HCT116 (cell line): ENCODE results near the gene CPSF4L. TPM values are rescaled to one million over a fixed set of nuclear protein-coding genes. Genes with fewer than 3 reads are reported as not detected.

ENCODE experiments used
- ATAC-seq: fragments of 200-7000 bp; cut with Tn5 transposase; 2 replicates; pipeline ENCODE4 v1.9.1; 2020; ENCODE audit warnings: mild to moderate bottlenecking, moderate library complexity
- BruUV-seq: library from RNA; stranded (reverse); fragments of 400-500 nt; replicated peaks from 2 replicates; lab custom pipeline; 2021; lab: Mats Ljungman, UMichigan
- CTCF ChIA-PET: fragments of 300-600 bp; sonication (Branson Sonifier 250); formaldehyde crosslinking; loops from one replicate; lab custom pipeline; 2021; ENCODE audit warnings: antibody characterized with exemption; lab: Charles Lee
- POLR2A ChIA-PET: fragments of 300-600, 350-600 bp; sonication (Branson Sonifier 250); formaldehyde crosslinking; loops from one replicate; lab custom pipeline; 2021; ENCODE audit warnings: antibody characterized with exemption; lab: Charles Lee
- RAD21 ChIA-PET, 2 experiments: fragments of 300-600 bp; sonication (Branson Sonifier 250); formaldehyde crosslinking; loops; one replicate each; lab custom pipeline; 2023; ENCODE audit warnings: low total read pairs in 2 of 2; ENCODE audit not compliant: uncharacterized antibody in 2 of 2, unreplicated experiment in 2 of 2, low non-redundant PET in 1 of 2; lab: Charles Lee
- DNase-seq: peaks from one replicate; pipeline ENCODE4 v3.0.0-alpha.2; 2010; ENCODE audit warnings: low read depth, low spot score
- H2AFZ ChIP-seq: fragments of 200-600 bp; shearing (Covaris generic), sonication (generic); 2 replicates; pipeline ENCODE4 v1.6.1; 2017; ENCODE audit warnings: low read depth, mixed run types, mixed read lengths, antibody characterized with exemption, low read length; ENCODE audit not compliant: poor library complexity, severe bottlenecking
- H3K27ac ChIP-seq: 2 replicates; pipeline ENCODE4 v1.5.1; 2012; ENCODE audit warnings: low read depth, low read length
- H3K27me3 ChIP-seq: fragments of 200-600 bp; sonication (generic); 2 replicates; pipeline ENCODE4 v1.6.1; 2016; ENCODE audit warnings: mixed run types, low read length, mixed read lengths; ENCODE audit not compliant: insufficient read depth
- H3K36me3 ChIP-seq, 2 experiments: fragments of 200-500 bp in 1 of 2; fragments of 200-600 bp in 1 of 2; sonication (Bioruptor generic) in 1 of 2; sonication (generic) in 1 of 2; 2 replicates each; pipeline versions ENCODE4 v1.5.1 to v1.6.1; 2014 to 2016; ENCODE audit warnings: low read length in 2 of 2, inconsistent platforms in 1 of 2, mixed read lengths in 1 of 2, mixed run types in 1 of 2; ENCODE audit not compliant: insufficient read depth in 2 of 2, control insufficient read depth in 1 of 2
- H3K4me1 ChIP-seq, 2 experiments: fragments of 200-600 bp in 1 of 2; sonication (generic) in 1 of 2; 2 replicates each; pipeline versions ENCODE4 v1.5.1 to v1.6.1; 2012 to 2017; ENCODE audit warnings: low read length in 2 of 2, inconsistent platforms in 1 of 2, mild to moderate bottlenecking in 1 of 2, mixed read lengths in 1 of 2, mixed run types in 1 of 2, moderate library complexity in 1 of 2; ENCODE audit not compliant: insufficient read depth in 2 of 2, control insufficient read depth in 1 of 2
- H3K4me2 ChIP-seq: fragments of 200-600 bp; sonication (generic); 2 replicates; pipeline ENCODE4 v1.6.1; 2017; ENCODE audit warnings: mixed run types, low read length, mixed read lengths
- H3K4me3 ChIP-seq, 2 experiments: fragments of 200-600 bp in 1 of 2; sonication (generic) in 1 of 2; replicated peaks in 1 of 2; 2 replicates each; pipeline ENCODE4 v1.5.1; 2011 to 2016; ENCODE audit warnings: low read length in 2 of 2, control low read depth in 1 of 2, low read depth in 1 of 2, mild to moderate bottlenecking in 1 of 2, mixed read lengths in 1 of 2, mixed run types in 1 of 2
- H3K79me2 ChIP-seq: fragments of 200-600 bp; sonication (generic); 2 replicates; pipeline ENCODE4 v1.6.1; 2017; ENCODE audit warnings: mild to moderate bottlenecking, mixed run types, low read length, moderate library complexity, mixed read lengths; ENCODE audit not compliant: insufficient read depth
- H3K9ac ChIP-seq: fragments of 200-600 bp; sonication (generic); 2 replicates; pipeline ENCODE4 v1.6.1; 2016; ENCODE audit warnings: low read length, mixed read lengths
- H3K9me2 ChIP-seq: fragments of 200-600 bp; sonication (generic), shearing (Covaris generic); 2 replicates; pipeline ENCODE4 v1.6.1; 2017; ENCODE audit warnings: mixed run types, mild to moderate bottlenecking, moderate library complexity; ENCODE audit not compliant: insufficient read depth
- H3K9me3 ChIP-seq, 2 experiments: fragments of 200-500 bp in 1 of 2; fragments of 200-600 bp in 1 of 2; sonication (Bioruptor generic) in 1 of 2; sonication (generic) in 1 of 2; 2 replicates each; pipeline ENCODE4 v1.6.1; 2014 to 2017; ENCODE audit warnings: low read length in 2 of 2, mixed read lengths in 2 of 2, inconsistent platforms in 1 of 2, low read depth in 1 of 2, mild to moderate bottlenecking in 1 of 2, mixed run types in 1 of 2, moderate library complexity in 1 of 2; ENCODE audit not compliant: control insufficient read depth in 1 of 2, insufficient read depth in 1 of 2
- H4K20me1 ChIP-seq: fragments of 200-600 bp; sonication (generic), shearing (Covaris generic); 2 replicates; pipeline ENCODE4 v1.6.1; 2017; ENCODE audit warnings: mixed run types, mild to moderate bottlenecking, moderate library complexity; ENCODE audit not compliant: insufficient read depth
- CEBPB ChIP-seq: IDR thresholded peaks from 2 replicates; pipeline ENCODE4 v1.6.1; 2012; ENCODE audit warnings: low read depth
- EGR1 ChIP-seq: IDR thresholded peaks from 2 replicates; pipeline ENCODE4 v1.6.1; 2012; ENCODE audit warnings: low read depth
- FOSL1 ChIP-seq: IDR thresholded peaks from 2 replicates; pipeline ENCODE4 v1.6.1; 2012; ENCODE audit warnings: low read depth
- JUND ChIP-seq: IDR thresholded peaks from 2 replicates; pipeline ENCODE4 v1.6.1; 2012
- POLR2A ChIP-seq: IDR thresholded peaks from 2 replicates; pipeline ENCODE4 v1.7.0; 2011; ENCODE audit warnings: borderline replicate concordance; ENCODE audit not compliant: insufficient read depth, insufficient read length; ENCODE audit errors: extremely low read depth
- SIN3A ChIP-seq: IDR thresholded peaks from 2 replicates; pipeline ENCODE4 v1.6.1; 2012; ENCODE audit warnings: low read depth
- SP1 ChIP-seq: IDR thresholded peaks from 2 replicates; pipeline ENCODE4 v1.6.1; 2012; ENCODE audit warnings: low read depth
- TCF7L2 ChIP-seq: IDR thresholded peaks from 2 replicates; pipeline ENCODE4 v1.7.0; 2011; ENCODE audit warnings: borderline replicate concordance, inconsistent platforms; ENCODE audit not compliant: insufficient read depth, insufficient read length; ENCODE audit errors: extremely low read depth
- intact Hi-C: fragments of 100-400 bp; cut with micrococcal nuclease; formaldehyde crosslinking; loops from 2 replicates; pipeline ENCODE4 v1.10.0; 2022
- total RNA-seq: library from RNA; stranded (reverse); gene quantifications from one replicate; pipeline ENCODE4 v1.2.1, GENCODE V29; 2021; ENCODE audit not compliant: unreplicated experiment
- TF ChIP-seq, protein P1 (sequence below), 3 experiments: fragments of 200-600 bp in 1 of 3; sonication (generic) in 1 of 3; IDR thresholded peaks in 2 of 3; conservative IDR thresholded peaks in 1 of 3; 2 replicates each; pipeline ENCODE4 v1.5.1; 2012 to 2017; ENCODE audit warnings: low read depth in 2 of 3, low read length in 2 of 3, antibody characterized with exemption in 1 of 3, borderline replicate concordance in 1 of 3, control low read depth in 1 of 3, mild to moderate bottlenecking in 1 of 3, mixed read lengths in 1 of 3, mixed run types in 1 of 3, moderate library complexity in 1 of 3; ENCODE audit not compliant: insufficient read depth in 1 of 3

Gene CPSF4L
- total RNA-seq, 1 experiment from 2014 or later = not detected

DNA sequence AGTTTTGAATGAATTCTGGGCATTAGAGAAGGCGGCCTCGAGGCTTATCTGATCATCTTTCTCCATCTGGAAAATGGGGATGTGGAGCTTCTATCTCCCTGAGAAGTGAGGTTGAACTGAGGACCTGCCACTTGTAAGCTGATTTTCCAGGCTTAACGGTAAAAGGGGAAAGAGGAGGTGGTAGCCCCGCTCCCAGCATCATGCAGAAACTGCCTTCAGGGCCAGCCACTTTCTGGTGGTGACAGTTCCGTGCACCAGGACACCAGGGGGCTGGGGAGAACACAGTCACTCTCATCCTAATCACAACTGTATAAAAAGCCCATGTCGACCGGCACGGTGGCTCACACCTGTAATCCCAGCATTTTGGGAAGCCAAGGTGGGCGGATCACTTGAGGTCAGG, 20.9 kb upstream of the CPSF4L start:
- Histone ChIP-seq H3K4me1 (peaks cover 20 to 26% of the 10 kb centered on the region in 2 experiments; a peak in 3 of 4 replicates), H3K36me3 (peaks cover 8 to 28% of the 10 kb centered on the region in 2 experiments; a peak in 3 of 4 replicates), H3K9me3 (no peaks in the 10 kb centered on the region), H3K9me2 (no peaks in the 10 kb centered on the region), H3K4me3 (no peak overlapping the region), H4K20me1 (no peaks in the 10 kb centered on the region), H3K4me2 (no peak overlapping the region), H3K27me3 (no peaks in the 10 kb centered on the region), H3K27ac (no peak overlapping the region), H3K79me2 (peaks cover 13% of the 10 kb centered on the region; the same call in 1 of the 2 replicates), H3K9ac (no peak overlapping the region), H2AFZ (no peak overlapping the region)
- BruUV-seq = no TSS peak
- ATAC-seq = no peak
- no peak for DNase-seq
- CTCF ChIA-PET = interaction anchor here (1.3 kb wide), 1 partner anchor 87 kb away, joined by 4 read pairs; no protein-coding TSS in a partner anchor
- TF ChIP-seq SP1 (no peak), FOSL1 (no peak), POLR2A (no peak), EGR1 (no peak), TCF7L2 (no peak), CEBPB (no peak), SIN3A (no peak), JUND (no peak)
- TF ChIP-seq, protein P1, sequence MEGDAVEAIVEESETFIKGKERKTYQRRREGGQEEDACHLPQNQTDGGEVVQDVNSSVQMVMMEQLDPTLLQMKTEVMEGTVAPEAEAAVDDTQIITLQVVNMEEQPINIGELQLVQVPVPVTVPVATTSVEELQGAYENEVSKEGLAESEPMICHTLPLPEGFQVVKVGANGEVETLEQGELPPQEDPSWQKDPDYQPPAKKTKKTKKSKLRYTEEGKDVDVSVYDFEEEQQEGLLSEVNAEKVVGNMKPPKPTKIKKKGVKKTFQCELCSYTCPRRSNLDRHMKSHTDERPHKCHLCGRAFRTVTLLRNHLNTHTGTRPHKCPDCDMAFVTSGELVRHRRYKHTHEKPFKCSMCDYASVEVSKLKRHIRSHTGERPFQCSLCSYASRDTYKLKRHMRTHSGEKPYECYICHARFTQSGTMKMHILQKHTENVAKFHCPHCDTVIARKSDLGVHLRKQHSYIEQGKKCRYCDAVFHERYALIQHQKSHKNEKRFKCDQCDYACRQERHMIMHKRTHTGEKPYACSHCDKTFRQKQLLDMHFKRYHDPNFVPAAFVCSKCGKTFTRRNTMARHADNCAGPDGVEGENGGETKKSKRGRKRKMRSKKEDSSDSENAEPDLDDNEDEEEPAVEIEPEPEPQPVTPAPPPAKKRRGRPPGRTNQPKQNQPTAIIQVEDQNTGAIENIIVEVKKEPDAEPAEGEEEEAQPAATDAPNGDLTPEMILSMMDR (IDR thresholded peaks at IDR 0.05 in 2 of 3, conservative IDR thresholded peaks at IDR 0.05 in 1 of 3; ENCODE audit: borderline replicate concordance in 1 of 3, insufficient read depth in 1 of 3, low read depth in 2 of 3, low read length in 2 of 3) = no peak
- POLR2A ChIA-PET = interaction anchor here (1.5 kb wide), 1 partner anchor 9 kb away, joined by 4 read pairs; no protein-coding TSS in a partner anchor
- intact Hi-C loops = no loop called here
- RAD21 ChIA-PET = no interaction called here
